Fibroblast of pulmonary artery (primary cell): ENCODE results near the gene CBX6.

Source experiments
- DNase-seq: peaks from one replicate; pipeline ENCODE4 v3.0.0-alpha.2; 2010; ENCODE audit warnings: low read depth
- H3K4me3 ChIP-seq: replicated peaks from 2 replicates; pipeline ENCODE4 v1.5.1; 2011; ENCODE audit warnings: low read depth, mild to moderate bottlenecking, control low read depth, low read length, moderate library complexity
- TF ChIP-seq, protein P1 (sequence below): IDR thresholded peaks from 2 replicates; pipeline ENCODE4 v1.5.1; 2011; ENCODE audit warnings: mild to moderate bottlenecking, control low read depth, low read length, inconsistent platforms; ENCODE audit errors: missing control alignments

The CBX6 gene

DNA sequence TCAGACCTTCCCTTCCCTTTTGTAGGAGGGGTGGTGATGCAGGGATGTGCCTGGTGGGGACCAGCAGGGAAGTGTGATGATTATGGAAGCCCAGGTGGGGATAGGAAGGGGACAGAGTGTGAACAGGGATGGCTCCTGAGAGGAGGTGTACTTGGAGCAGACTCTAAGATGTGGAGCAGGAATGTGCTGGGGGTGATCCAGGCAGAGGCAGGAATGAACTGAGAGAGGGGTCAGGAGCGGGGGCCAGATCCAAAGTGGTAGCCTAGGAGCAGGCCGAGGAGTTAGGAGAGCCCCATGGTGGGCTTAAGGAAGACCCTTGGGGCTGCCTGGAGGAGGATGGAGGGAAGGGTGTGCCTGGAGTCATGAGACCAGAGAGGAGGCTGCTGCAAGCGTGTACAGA is 31.9 kb downstream of the CBX6 start:
- TF ChIP-seq, protein P1, sequence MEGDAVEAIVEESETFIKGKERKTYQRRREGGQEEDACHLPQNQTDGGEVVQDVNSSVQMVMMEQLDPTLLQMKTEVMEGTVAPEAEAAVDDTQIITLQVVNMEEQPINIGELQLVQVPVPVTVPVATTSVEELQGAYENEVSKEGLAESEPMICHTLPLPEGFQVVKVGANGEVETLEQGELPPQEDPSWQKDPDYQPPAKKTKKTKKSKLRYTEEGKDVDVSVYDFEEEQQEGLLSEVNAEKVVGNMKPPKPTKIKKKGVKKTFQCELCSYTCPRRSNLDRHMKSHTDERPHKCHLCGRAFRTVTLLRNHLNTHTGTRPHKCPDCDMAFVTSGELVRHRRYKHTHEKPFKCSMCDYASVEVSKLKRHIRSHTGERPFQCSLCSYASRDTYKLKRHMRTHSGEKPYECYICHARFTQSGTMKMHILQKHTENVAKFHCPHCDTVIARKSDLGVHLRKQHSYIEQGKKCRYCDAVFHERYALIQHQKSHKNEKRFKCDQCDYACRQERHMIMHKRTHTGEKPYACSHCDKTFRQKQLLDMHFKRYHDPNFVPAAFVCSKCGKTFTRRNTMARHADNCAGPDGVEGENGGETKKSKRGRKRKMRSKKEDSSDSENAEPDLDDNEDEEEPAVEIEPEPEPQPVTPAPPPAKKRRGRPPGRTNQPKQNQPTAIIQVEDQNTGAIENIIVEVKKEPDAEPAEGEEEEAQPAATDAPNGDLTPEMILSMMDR: no peak
- no peak for DNase-seq
- H3K4me3 ChIP-seq: no peak overlapping the region

DNA sequence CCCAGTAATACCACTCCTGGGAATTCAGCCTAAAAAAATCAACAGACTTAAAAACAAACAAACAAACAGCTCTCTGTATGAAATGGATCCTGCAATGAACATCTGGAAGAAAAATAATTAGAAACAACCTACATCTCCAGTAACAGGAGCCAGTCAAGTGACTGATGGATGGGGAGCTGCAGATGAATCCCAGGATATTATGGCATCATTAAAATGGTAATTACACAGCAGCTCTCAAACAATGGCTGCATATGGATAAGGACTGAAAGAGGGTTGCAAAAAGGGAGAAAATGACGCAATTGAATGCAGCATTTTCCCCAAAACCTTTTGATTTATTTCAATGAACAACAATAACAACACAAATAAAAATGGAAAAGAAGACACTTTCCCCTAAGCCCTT is 32.3 kb downstream of the CBX6 start:
- H3K4me3 ChIP-seq: no peak overlapping the region
- TF ChIP-seq, protein P1: no peak
- DNase-seq: no peak

DNA sequence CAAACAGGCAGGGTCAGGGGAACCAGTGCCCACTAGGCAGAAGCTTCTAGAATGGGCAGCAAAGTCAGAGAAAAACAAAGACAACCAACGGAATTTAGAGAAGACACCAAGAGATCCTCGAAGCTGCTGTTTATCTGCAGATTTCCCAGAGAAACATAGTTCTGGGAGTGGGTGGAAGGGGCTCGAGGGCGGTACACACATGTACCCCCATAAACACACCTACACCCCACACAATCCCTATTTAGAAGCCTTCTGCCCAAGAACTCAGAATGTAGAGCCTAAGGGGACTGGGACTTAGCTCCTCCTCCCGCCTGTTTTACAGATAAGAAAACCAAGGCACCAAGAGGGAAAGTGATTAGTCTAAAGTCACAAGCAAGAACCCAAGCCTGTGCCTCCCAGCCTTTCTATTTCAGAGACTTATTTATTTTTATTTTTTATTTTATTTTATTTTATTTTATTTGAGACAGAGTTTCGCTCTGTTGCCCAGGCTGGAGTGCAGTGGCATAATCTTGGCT is 34.5 kb downstream of the CBX6 start:
- no peak for DNase-seq
- no peak overlapping the region for H3K4me3 ChIP-seq
- TF ChIP-seq, protein P1: no peak

DNA sequence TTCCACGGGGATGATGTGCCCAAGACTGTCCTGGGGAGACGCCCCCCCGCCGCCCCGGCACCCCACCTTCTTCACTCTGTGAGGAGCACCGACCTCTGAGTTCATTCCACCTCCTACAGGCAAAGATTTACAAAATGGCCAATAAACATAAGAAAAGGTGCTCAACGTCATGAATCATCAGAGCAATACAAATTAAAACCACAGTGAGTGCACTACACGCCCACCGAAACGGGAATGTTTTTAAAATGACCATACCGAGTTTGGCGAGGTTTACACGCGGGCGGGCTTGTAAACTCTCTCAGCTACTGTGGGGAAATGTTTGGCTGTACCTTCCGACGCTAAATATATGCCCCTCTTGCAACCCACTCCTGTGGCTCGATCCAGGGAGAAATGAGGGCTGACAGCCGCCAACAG is 36.1 kb downstream of the CBX6 start:
- TF ChIP-seq, protein P1: no peak
- H3K4me3 ChIP-seq: no peak overlapping the region
- DNase-seq: no peak

DNA sequence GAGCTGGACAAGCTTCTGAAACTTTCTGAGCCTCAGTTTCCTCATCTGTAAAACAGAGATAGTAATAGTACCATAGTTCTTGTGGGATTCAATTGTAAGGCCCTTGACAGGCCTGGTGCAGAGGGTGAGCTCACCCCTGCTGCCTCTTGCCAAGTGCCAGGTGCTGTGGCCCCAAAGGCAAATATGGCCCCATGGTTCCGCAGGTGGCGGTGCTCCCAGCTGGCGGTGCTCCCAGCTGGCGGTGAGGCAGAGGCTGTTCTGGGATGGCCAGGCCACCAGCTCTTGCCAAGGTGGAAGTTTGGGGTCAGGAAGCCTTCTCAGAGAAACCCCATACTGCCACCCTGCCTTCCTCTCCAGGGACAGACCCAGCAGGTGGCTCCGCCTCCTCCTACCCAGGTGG is 37.0 kb downstream of the CBX6 start:
- no peak overlapping the region for H3K4me3 ChIP-seq
- TF ChIP-seq, protein P1: no peak
- DNase-seq: no peak

DNA sequence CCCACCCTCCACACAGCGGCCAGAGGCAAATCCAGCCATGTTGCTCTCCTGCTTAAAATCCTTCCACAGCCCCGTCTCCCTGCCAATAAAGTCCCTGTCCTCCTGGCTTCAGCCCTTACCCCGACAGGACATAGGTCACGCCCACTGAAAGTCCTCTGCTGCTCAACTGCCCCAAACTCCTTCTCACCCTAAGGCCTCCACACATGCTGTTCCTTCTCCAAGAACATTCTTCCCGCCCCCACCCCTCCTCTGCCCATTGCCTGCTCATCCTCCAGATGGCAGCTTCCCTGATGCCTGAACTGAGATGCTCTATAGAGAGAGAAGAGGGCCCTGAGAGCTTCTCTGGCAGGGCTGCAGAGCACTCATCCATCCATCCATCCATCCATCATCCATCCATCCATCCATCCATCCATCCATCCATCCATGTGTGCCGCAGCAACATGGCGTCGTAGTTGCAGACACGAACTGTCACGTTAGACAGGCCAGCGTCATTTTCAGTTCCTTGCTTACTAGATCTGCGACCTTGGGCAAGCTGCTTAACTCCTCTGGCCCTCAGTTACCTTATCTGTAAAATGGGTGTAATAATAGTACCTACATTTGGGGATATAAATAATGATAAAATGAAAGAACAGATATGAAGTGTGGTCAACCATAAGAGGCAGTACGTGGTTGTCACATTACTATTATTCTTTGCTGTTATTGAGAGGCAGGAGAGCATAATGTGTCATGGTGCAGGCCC is 37.6 kb downstream of the CBX6 start:
- DNase-seq: no peak
- TF ChIP-seq, protein P1: no peak
- H3K4me3 ChIP-seq: no peak overlapping the region

DNA sequence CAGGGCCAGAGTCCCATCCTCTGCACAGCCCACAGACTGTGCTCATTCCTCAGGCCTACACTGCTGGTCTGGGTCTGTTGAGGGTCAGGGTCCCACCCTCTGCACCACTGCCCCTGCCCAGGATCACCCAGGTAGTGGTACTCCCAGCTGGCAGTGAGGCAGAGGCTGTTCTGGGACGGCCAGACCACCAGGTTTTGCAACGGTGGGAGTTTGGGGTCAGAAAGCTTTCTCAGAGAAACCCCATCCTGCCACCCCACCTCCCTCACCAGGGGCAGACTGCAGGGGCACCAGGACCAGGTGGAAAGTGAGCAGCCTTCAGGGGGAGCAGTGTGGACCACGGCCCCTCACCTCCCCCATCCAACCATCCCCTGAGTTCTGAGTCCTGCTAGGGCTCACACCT is 39.0 kb downstream of the CBX6 start:
- TF ChIP-seq, protein P1: no peak
- H3K4me3 ChIP-seq: no peak overlapping the region
- no peak for DNase-seq
